Activated CD8-positive, alpha-beta memory T cell treated with anti-CD3 and anti-CD28 coated beads, Interleukin-2, amount 50 U/mL, for 24 hours (primary cell): Measurements from ENCODE around the gene OSBPL2.

Experiments used
- DNase-seq: peaks from one replicate; pipeline ENCODE4 v3.0.0-alpha.2; 2020; ENCODE audit errors: extremely low read depth

Gene OSBPL2

DNA sequence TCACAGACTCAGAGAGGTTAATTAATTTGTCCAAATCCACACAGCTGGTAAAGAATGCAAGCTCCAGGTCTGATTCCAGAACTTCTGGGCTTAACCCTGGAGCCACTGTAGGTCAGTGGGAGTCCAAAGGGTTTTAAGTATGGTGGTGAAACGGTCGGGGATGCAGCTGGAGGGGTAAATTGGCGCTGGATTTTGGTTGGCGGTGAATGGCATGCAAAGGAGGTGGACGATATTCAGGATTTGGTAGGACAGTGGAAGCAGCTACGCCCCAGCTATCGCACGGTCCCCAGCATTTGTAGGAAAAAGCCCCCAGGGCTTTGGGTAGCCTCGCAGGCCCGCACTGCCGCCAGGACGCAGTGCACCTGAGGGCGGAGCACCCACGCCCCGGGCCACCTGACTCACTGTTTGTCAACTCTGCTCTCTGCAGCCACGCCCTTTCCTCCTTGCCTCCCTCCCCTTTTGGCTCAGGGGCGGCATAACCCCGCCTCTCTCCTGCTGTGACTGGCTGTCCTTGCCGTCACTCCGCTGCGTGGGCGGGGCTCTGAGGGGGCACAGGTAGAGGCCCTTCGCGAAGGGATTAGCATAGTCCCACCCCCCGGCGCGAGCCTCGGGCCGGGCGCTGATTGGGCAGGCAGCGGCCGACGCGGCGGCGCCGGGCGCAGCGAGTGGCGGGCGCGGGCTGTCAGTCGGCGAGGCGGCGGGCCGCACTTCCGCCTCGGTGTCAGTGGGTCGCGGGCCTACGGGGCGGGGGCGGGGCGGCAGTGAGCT, at the start of gene OSBPL2:
OSBPL2 (plus strand) TSS at position 721 of the 768 bp plus-strand sequence. CDS start 17,664 bp downstream, outside the sequence.
- DNase-seq = peak; percentile 100

DNA sequence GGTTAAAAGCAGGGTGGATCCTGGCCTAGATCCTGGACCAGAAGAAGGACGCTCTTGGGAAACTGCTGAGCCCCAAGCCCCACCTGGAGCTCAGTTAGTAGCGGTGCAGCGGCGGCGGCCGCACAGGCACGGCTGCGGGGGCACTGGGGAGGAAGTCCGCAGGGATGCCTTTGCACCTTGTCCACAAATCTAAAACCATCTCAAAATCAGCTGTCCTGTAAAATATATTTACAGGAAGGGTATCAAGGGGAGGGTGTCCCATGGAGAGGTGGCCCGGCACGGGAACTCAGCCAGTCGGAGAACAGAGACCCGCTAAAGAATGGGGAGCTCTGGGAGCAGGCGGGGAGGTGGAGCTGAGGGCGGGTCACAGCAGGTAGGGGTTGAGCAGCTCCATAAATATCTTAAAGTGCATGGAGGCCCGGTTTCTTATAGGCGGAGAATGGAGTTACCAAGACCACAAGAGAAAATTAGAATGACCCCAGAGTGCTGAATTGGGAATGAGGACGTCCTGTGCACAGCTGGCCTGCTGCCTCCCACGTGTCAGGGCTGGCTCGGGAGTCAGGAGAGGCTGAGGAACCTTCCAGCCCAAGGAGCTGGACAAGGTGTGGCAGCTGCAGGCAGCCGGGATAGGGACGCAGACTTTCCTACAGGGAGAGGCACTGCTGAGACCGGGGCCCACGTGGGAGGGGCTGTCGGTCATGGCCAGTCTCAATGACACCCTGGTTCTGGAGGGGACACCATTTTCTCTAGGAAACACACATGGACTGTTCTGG, 47.5 kb upstream of the OSBPL2 start:
- no peak for DNase-seq

DNA sequence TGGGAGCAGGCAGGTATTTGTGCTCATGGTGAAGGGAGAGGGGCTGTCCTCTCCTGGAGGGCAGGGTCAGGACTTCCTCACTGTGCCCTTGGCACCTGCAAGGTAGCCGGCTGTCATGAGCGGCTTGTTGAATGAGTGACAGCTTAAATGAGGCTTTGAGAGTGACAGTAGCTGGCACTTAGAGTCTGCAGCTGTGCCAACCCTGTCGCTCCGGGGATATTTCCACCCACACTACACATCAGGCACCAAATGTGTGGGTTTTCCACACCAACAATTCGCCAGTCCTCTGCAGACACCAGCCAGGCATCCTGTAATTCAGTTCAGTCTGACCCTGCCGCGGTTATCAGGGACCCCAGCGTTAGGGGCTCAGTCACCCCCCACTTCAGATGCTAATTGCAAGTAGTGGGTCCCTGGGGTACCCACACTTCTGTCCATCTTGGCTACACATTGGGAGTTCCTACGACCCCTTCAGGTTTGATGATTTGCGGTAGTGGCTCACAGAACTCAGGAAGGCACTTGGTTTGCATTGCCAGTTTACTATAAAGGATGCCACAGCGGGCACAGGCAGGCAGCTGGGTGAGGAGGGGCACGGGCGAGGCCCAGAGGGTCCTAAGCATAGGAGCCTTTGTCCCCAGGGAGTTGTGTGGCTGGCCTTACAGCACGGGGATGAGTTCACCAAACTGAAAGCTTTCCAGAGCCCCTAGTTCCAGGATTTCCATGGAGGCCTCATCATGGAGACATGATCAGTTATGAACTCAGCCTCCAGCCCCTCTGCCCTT, 46.4 kb upstream of the OSBPL2 start:
- no peak for DNase-seq

DNA sequence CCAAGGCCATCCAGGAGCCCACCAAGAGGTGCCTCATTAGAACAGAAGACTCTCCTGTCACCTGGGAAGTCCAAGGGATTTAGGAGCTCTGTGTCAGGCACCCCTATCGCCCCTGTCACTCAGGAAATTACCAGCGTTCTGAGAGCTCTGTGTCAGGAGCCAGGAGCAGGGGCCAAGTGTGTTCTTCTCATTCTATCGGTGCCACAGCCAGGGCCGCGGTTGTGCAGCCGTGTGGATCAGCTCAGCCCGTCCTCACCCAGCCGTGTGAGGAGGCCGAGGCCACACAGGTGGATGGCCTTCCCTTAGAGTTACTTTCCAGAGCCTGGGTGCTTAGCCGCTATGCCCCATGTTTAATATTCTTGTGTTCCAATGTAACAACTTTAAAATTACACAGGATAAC, 45.7 kb upstream of the OSBPL2 start:
- no peak for DNase-seq

DNA sequence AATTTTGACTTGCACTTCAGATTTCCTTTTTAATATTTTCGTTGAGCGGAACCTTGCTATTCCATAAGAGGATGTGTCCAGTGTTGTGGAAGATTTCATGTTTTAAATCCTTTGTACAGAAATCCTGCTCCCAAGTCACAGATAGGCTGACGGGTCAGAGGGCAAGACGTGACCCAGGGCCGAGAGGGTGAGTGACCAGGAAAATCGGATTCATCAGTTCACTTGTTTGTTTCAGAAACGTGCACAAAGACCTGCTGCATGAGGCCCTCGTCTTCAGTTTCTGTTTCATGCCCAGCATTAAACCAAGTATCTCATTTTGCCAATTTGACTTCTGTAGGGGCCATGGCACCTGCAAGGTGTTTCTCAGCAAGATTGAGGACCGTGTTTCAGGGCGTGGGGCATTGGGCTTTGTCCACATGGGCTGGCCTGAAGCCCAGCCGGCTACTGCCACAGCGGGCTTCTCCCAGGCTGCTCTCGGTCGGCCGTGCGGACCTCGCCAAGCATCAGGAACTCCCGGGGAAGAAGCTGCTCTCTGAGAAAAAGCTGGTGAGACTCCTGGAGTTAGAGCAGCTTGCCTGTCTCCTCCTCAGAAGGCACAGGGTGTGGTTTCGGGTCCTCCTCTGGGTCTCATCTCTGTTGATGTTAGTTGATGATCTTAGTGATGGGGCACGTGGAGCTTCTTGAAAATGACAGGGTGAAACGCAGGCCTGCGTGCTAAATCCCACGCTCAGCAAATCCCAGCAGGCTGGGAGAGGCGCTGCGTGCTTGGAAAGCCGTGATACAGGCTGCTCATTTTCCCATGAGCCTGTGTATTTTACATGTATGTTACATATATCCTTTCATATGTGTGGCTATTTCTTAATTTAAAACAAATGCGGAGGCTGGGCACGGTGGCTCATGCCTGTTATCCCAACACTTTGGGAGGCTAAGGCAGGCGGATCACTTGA, 45.0 kb upstream of the OSBPL2 start:
- DNase-seq = no peak

DNA sequence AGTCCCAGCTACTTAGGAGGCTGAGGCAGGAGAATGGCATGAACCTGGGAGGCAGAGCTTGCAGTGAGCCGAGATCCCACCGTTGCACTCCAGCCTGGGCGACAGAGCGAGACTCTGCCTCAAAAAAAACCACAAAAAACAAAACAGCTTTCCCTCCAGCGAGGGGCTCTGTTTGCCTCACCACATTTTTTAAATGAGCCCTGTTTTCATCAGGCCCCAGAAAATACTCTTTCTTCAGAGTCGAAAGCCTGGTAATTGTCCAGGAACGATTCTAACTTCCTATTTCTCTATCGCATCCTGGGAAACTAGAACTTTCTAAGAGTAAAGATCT, 43.3 kb upstream of the OSBPL2 start:
- DNase-seq = no peak

DNA sequence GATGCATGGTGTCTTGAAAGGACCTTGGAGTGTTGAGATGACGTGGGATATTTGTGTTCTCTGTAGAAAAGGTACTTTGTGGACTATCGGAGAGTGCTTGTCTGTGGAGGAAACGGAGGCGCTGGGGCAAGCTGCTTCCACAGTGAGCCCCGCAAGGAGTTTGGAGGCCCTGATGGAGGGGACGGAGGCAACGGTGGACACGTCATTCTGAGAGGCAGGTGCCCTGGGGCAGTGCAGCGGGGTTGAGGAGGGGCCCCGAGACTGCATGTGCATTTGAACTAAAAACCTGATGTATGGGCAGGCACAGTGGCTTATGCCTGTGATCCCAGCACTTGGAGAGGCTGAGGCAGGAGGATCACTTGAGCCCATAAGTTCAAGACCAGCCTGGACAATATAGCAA, 42.6 kb upstream of the OSBPL2 start:
- DNase-seq = no peak

DNA sequence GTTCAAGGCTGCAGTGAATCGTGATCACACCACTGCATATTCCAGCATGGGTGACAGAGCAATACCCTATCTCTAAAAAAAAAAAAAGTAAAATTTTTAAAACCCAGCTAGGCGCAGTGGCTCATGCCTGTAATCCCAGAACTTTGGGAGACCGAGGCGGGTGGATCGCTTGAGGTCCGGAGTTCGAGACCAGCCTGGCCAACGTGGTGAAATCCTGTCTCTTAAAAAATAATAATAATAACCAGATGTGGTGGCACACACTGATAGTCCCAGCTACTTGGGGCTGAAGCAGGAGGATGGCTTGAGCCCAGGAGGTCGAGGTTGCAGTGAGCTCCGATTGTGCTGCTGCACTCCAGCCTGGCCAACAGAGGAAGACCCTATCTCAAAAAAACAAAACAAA, 42.0 kb upstream of the OSBPL2 start:
- DNase-seq = no peak

DNA sequence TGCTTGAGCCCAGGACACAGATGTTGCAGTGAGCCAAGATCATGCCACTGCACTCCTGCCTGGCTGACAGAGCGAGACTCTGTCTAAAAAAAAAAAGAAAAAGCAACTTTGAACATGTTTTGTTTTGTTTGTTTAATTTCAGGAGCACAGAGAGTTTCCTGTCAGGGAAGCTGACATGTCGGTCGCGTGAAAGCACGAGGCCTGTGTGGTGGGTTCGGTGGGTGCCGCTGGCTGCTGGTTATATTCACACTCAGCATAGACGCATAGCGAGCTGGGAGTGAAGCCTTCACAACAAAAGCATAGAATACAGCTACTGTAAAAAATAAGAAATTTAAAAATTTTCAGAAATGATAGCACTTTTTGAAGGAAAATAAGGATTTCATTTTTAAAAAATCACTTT, 41.0 kb upstream of the OSBPL2 start:
- no peak for DNase-seq

DNA sequence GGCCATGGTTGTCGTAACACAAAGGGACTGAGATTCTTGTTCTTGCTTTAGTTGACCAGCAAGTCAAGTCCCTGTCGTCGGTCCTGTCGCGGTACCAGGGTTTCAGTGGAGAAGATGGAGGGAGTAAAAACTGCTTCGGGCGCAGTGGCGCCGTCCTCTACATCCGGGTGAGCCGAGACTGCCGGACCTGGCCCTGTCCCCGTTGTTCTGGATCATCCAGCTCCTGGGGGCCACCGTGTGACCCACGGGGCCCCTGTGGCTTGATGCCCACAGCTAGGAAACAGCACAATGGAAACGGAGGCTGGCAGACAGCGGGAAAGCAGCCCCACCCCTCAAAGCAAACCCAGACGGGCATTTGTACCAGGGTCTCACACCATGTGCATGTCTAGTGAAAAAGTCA, 40.5 kb upstream of the OSBPL2 start:
- DNase-seq = no peak

DNA sequence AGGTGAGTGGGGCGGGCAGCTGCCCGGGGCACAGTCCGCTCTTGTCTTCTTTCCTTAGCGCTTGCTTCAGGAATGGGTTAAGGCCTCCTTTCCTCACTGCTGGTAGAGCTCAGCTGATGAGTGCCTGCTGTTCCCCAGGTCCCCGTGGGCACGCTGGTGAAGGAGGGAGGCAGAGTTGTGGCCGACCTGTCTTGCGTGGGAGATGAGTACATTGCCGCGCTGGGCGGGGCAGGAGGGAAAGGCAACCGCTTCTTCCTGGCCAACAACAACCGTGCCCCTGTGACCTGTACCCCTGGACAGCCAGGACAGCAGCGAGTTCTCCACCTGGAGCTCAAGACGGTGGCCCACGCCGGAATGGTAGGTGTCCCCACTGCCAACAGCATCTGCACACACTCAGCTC, 39.8 kb upstream of the OSBPL2 start:
- DNase-seq = no peak

DNA sequence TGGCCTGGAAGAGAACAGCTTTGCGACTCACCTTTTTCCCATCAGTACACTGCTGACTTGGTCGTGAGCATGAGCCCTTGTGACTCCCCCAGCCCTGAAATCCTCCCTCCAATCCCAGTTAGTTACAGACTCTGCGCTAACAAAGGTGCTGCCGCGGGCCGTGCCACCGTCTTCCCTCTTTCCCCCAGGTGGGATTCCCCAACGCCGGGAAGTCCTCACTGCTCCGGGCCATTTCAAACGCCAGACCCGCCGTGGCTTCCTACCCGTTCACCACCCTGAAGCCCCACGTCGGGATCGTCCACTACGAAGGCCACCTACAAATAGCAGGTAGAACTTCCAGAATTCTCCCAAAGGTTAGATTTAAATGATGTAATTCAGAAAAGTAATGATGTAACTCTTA, 39.4 kb upstream of the OSBPL2 start:
- DNase-seq = no peak

DNA sequence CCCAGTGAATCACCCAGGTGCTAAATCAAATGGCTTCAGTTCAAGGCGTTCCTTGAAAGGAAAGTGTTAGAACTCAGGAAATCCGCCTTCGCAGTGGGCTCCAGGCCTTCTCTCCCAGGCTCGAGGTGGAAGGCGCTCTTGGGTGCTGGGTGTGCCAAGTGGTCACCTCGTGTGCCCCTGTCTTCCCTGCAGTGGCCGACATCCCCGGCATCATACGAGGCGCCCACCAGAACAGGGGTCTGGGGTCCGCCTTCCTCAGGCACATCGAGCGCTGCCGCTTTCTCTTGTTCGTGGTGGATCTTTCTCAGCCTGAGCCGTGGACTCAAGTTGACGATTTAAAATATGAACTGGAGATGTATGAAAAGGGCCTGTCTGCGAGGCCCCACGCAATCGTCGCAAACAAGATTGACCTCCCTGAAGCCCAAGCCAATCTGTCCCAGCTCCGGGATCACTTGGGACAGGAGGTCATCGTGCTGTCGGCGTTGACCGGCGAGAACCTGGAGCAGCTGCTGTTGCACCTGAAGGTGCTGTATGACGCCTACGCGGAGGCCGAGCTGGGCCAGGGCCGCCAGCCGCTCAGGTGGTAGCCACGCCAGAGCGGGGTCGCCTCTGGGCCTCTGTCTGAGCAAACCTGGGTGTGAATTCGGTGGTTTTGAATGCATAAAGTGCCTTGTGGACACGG, 37.7 kb upstream of the OSBPL2 start:
- no peak for DNase-seq

DNA sequence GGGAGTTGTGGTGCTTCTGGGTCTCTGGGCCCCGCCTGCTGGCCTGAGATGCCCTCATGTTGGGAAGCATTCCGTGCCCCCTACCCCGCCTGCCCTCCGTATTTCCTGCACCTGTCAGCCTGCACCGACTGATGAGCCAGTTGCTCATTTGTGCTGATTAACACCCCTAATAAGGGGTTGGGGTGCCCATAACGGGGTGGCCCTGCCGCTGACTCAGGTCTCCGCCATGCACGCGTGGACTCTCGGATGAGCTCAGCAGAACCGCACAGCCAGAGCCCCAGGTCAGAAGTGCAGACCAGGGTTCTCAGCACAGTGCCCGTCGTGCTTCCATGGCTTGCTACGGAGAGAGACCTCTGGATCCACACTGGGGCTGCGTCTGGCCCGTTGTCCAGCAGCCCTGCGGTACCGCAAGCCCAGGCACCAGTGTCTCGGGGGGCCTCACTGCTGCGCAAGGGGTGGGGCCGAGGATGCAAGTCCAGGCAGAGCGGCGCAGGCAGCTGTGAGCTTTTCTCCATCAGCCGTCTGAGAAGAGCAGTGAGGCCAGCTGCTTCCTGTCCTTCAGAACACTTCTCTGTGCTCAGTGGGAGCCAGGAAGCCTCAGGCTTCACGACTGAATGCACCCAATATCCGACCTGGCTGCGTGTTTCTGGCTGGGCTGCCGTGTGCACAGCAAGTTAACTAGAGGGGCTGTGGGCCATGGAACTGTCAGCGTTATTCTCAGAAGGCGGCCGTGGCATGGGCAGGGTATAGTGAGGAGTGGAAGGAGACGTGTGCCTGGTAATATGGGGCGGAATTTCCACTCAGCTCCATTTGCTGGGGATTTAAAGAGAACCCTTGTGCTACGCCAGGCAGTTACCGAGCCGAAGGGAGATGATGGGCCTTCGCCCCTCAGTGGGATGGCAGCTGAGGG, 36.9 kb upstream of the OSBPL2 start:
- DNase-seq = no peak

DNA sequence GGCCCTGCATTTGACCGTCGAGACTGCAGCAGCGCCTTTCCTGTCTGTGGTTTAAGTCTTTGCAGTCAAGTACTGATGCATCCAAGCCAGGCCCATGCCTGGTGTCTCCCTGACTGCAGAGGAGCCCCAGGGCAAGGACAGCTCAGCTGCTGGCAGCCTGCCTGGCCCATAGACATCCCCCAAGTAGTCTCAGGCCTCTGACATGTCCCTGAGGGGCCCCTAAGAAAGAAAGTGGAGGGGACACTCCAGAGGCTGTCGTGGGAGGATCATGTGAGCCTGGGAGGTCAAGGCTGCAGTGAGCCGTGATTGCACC, 36.3 kb upstream of the OSBPL2 start:
- DNase-seq = no peak

DNA sequence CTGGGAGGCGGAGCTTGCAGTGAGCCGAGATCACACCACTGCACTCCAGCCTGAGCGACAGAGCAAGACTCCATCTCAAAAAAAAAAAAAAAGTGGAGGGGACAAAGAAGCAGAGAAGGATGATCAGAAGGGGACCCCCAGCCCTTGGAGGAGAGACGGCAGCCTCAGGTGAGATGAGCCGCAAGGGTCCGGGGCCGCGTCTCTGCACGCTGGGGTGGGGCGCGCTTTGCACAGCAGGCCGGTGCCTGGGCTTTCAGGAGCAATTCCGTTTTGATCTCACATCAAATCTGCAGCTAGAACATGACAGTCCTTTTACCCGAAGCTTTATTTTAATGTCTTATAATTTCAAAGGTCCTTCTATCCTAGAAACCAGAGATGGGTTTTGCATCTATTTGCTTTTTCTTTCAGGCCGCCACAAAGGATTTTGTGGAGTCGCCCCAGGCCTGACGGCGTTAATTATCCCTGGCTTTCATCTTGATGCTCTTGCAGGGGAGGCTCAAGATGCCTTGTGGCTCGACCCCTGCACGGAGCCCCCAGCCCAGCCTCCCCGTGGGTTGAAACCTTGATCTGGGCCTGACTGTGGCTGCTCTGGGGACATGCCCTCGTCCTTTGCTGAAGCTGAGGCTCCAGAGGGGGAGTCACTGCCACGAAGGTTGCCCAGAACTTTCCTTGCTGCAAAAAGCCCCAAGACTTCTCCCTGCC, 35.5 kb upstream of the OSBPL2 start:
- DNase-seq = no peak

DNA sequence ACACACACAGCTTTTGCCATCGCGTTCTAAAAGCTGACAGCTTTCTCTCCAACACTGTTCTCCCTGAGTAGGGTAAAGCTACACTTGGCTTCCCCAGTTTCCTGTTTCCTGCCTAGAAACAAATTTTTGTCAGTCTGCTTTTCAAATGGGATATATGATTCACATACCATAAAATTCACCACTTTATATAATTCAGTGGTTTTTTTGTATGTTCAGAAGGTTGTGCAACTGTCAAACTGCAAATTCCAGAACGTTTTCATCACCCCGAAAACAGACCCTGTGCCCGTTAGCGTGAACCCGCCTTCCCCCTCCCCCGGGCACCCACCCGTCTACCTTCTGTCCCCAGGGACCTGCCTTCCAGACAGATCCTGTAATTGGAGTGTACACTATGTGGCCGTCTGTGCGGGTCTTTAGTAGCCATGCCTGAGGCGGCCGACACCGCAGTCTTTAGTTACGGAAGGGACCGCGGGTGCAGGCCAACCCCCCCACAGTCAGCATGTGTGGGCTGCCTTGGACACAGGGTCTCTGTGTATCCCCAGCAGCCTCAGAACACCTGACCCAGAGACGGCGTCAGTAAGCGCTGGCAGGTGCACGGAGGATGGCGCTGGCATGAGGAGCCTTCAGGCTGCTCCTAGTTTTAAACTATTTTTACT, 34.8 kb upstream of the OSBPL2 start:
- DNase-seq = no peak

DNA sequence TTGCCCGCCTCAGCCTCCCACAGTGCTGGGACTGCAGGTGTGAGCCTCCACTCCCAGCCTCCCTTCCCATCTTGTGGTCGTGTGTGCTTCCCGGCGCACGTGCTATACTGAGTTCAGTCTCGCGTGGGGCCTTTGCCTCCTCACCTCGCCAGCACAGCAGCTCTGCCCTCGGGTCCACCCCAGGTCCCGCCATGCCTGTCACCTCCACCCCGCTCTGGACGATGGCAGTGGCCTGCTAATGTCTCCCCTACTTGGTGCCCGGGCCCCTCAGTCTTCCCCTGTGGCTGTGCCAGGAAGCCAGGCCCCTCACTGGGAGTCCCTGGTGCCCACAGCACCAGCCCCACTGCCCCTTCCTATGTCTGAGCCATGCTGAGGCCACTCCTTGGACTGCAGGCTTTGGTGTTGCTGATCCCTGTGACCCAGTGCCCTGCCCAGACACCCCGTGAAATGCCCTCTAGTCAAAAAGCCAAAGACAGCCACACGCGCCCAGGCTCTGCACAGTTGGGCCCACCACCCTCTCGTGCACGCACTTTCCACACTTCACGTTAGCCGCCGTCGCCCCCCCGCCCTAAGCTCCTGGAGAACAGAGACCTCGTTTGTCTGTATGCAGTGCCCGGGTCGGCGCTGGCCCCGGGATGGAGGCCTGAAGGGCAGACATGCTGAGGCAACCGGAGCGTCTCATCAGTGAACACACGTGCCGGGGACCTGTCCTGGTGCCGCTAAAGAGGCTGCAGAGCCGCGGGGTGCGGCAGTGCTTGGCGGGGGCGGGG, 32.5 kb upstream of the OSBPL2 start:
- DNase-seq = no peak
